HFFc6 (cell line): ENCODE data around the gene TMEM221. TPM values are rescaled to one million over a fixed set of nuclear protein-coding genes. Genes with fewer than 3 reads are reported as not detected.

ENCODE experiments used
- DNase-seq: peaks from one replicate; pipeline ENCODE4 v3.0.0-alpha.2; 2018
- H3K27ac Mint-ChIP-seq: 2 replicates; pipeline ENCODE4 v1.8.0; 2020; ENCODE audit warnings: mild to moderate bottlenecking, mixed read lengths
- H3K27me3 Mint-ChIP-seq: 2 replicates; pipeline ENCODE4 v1.8.0; 2021; ENCODE audit warnings: mild to moderate bottlenecking, moderate library complexity, mixed read lengths; ENCODE audit not compliant: insufficient read depth
- H3K36me3 Mint-ChIP-seq: 2 replicates; pipeline ENCODE4 v1.8.0; 2021; ENCODE audit warnings: low read depth, mixed read lengths
- H3K4me1 Mint-ChIP-seq: 2 replicates; pipeline ENCODE4 v1.8.0; 2020; ENCODE audit warnings: low read depth, mixed read lengths
- H3K4me3 Mint-ChIP-seq: 2 replicates; pipeline ENCODE4 v1.8.0; 2020; ENCODE audit warnings: mild to moderate bottlenecking, moderate library complexity, mixed read lengths
- H3K9me3 Mint-ChIP-seq: 2 replicates; pipeline ENCODE4 v1.8.0; 2020; ENCODE audit warnings: mild to moderate bottlenecking, mixed read lengths
- CTCF ChIP-seq: fragments of 200-600 bp; sonication (generic); IDR thresholded peaks from 2 replicates; pipeline ENCODE4 v1.5.0; 2021; ENCODE audit warnings: antibody characterized with exemption, mild to moderate bottlenecking
- long read RNA-seq: library from polyadenylated mRNA; unstranded; transcript quantifications from one replicate; pipeline ENCODE4 v2.0.0, GENCODE V29; 2019
- total RNA-seq, 6 experiments: library from RNA; stranded (reverse); fragmentation: NEBNext Ultra II Directional; extraction: Animal tissue kit (Norgen Biotek cat#: 25700); gene quantifications; 2 replicates in 1 of 6; 3 replicates in 5 of 6; pipeline ENCODE4 v1.2.3, GENCODE V29; 2021

Gene TMEM221
- not detected for total RNA-seq
- long read RNA-seq, result 0 reads

- no peaks in the 10 kb centered on the region; the same call in 1 of the 2 replicates for H3K9me3 Mint-ChIP-seq
- H3K4me3 Mint-ChIP-seq, result peak within 1 kb of the TSS; percentile 26; the same call in 1 of the 2 replicates
- no peaks in the 10 kb centered on the region for H3K36me3 Mint-ChIP-seq
- TF ChIP-seq CTCF, result peak; percentile 77
- DNase-seq, result no peak
- peaks cover 16% of the 10 kb centered on the region for H3K27me3 Mint-ChIP-seq
- no peaks in the 10 kb centered on the region for H3K4me1 Mint-ChIP-seq
- no peak within 1 kb of the TSS for H3K27ac Mint-ChIP-seq
Observed at GRCh38 chr19:17448131-17448967, at the start of gene TMEM221. TMEM221 (minus strand) TSS chr19:17448668; CDS start chr19:17448462, 206 bp downstream.

GRCh38 chr19:17497149-17497798, 48.8 kb upstream of the TMEM221 start:
- Mint-ChIP-seq H3K27me3 (peaks cover 2% of the 10 kb centered on the region; the same call in 1 of the 2 replicates), H3K9me3 (no peaks in the 10 kb centered on the region), H3K4me3 (no peak overlapping the region), H3K36me3 (peaks cover 3% of the 10 kb centered on the region; the same call in 1 of the 2 replicates), H3K27ac (no peak overlapping the region), H3K4me1 (peaks cover 29% of the 10 kb centered on the region)
- TF ChIP-seq CTCF, result no peak
- no peak for DNase-seq

- Mint-ChIP-seq H3K36me3 (peaks cover 3% of the 10 kb centered on the region; the same call in 1 of the 2 replicates), H3K9me3 (no peaks in the 10 kb centered on the region), H3K4me3 (no peak overlapping the region), H3K4me1 (peaks cover 36% of the 10 kb centered on the region), H3K27me3 (peaks cover 2% of the 10 kb centered on the region; the same call in 1 of the 2 replicates), H3K27ac (no peak overlapping the region)
- peak; percentile 19 for DNase-seq
- peak; percentile 93 for TF ChIP-seq CTCF
Observed at GRCh38 chr19:17496337-17496997, 48.0 kb upstream of the TMEM221 start.

GRCh38 chr19:17495639-17496296, 47.3 kb upstream of the TMEM221 start:
- no peak for DNase-seq
- no peak for TF ChIP-seq CTCF
- peaks cover 4% of the 10 kb centered on the region; the same call in 1 of the 2 replicates for H3K27me3 Mint-ChIP-seq
- peaks cover 42% of the 10 kb centered on the region for H3K4me1 Mint-ChIP-seq
- no peak overlapping the region for H3K27ac Mint-ChIP-seq
- no peak overlapping the region for H3K4me3 Mint-ChIP-seq
- H3K9me3 Mint-ChIP-seq, result no peaks in the 10 kb centered on the region
- peaks cover 3% of the 10 kb centered on the region; the same call in 1 of the 2 replicates for H3K36me3 Mint-ChIP-seq

- no peak for DNase-seq
- no peak overlapping the region for H3K4me3 Mint-ChIP-seq
- 0 out of 2 replicates have a peak, but pooled peaks cover 2% of the 10 kb centered on the region for H3K27me3 Mint-ChIP-seq
- H3K36me3 Mint-ChIP-seq, result peaks cover 7% of the 10 kb centered on the region; the same call in 1 of the 2 replicates
- H3K4me1 Mint-ChIP-seq, result peaks cover 20% of the 10 kb centered on the region
- TF ChIP-seq CTCF, result no peak
- no peaks in the 10 kb centered on the region for H3K9me3 Mint-ChIP-seq
- H3K27ac Mint-ChIP-seq, result peak overlapping the region; percentile 4; the same call in 1 of the 2 replicates
Observed at GRCh38 chr19:17491287-17491686, 42.8 kb upstream of the TMEM221 start.
